ENCODE results near the gene MYO7B.

DNA sequence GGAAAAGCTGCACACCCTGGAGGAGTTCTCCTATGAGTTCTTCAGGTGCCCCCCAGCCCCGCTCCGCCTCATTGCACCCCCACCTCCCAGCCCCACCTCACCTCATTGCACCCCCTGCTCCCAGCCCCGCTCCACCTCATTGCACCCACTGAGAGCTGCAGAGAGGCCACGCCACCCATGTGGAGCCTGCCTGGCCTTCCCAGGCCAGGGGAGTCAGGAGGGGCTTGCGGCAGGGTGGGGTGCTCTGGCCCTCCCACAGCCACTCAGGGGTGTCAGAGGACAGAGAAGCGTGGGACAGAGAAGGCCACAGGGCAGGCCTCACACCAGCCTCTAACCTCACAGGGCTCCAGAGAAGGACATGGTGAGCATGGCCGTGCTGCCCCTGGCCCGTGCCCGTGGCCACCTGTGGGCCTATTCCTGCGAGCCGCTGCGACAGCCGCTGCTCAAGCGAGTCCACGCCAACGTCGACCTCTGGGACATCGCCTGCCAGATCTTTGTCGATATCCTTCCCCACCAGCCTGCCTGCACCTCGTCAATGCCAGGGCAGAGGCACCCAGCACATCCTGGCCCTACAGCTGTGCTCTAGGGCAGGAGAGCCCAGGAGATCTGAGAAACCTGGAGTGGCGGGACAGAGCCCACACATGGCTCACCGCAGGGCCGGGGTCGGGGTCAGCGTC is 95.5 kb downstream of the MYO7B start:
- no peak for TF ChIP-seq RXRA (IDR thresholded peaks at IDR 0.05; ENCODE audit: borderline replicate concordance, low read depth)
- no peak for TF ChIP-seq POLR2AphosphoS5 (IDR thresholded peaks at IDR 0.05; ENCODE audit: low read depth, low read length)
- TF ChIP-seq, protein P1, sequence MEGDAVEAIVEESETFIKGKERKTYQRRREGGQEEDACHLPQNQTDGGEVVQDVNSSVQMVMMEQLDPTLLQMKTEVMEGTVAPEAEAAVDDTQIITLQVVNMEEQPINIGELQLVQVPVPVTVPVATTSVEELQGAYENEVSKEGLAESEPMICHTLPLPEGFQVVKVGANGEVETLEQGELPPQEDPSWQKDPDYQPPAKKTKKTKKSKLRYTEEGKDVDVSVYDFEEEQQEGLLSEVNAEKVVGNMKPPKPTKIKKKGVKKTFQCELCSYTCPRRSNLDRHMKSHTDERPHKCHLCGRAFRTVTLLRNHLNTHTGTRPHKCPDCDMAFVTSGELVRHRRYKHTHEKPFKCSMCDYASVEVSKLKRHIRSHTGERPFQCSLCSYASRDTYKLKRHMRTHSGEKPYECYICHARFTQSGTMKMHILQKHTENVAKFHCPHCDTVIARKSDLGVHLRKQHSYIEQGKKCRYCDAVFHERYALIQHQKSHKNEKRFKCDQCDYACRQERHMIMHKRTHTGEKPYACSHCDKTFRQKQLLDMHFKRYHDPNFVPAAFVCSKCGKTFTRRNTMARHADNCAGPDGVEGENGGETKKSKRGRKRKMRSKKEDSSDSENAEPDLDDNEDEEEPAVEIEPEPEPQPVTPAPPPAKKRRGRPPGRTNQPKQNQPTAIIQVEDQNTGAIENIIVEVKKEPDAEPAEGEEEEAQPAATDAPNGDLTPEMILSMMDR (IDR thresholded peaks at IDR 0.05), result no peak
- TF ChIP-seq GABPA (IDR thresholded peaks at IDR 0.05; ENCODE audit: low read depth), result no peak
- no peak for TF ChIP-seq EP300 (IDR thresholded peaks at IDR 0.05; ENCODE audit: borderline replicate concordance in 1 of 2, low read depth in 1 of 2, low read length in 1 of 2)
- no peak for TF ChIP-seq ELF1 (IDR thresholded peaks at IDR 0.05)
